ENCODE data around the gene PLXNA2. TPM values are rescaled to one million over a fixed set of nuclear protein-coding genes. Genes with fewer than 3 reads are reported as not detected.

PLXNA2 gene
- total RNA-seq, 1 donor from 2014 or later = 1.7 TPM

GRCh38 chr1:207987164-207987563 lies 257.0 kb downstream of the PLXNA2 start:
- H3K9ac ChIP-seq = no peak overlapping the region
- H3F3A ChIP-seq (ENCODE audit: low read depth) = no peaks in the 10 kb centered on the region
- no peaks in the 10 kb centered on the region for H3K36me3 Mint-ChIP-seq
- H3K4me3 ChIP-seq = no peak overlapping the region
- H3K4me3 Mint-ChIP-seq = no peak overlapping the region
- H3K4me1 ChIP-seq = no peaks in the 10 kb centered on the region
- H2AFZ ChIP-seq (replicated peaks) = no peak overlapping the region
- H3K27ac Mint-ChIP-seq = no peak overlapping the region
- no peaks in the 10 kb centered on the region for H3K79me2 ChIP-seq (ENCODE audit: low read depth)
- H3K36me3 ChIP-seq = no peaks in the 10 kb centered on the region
- peaks cover 3% of the 10 kb centered on the region for H3K9me3 Mint-ChIP-seq
- H3K27ac ChIP-seq = no peak overlapping the region
- no peak for TF ChIP-seq EZH2 (IDR thresholded peaks at IDR 0.05)
- no peak for TF ChIP-seq EZH2phosphoT487 (IDR thresholded peaks at IDR 0.05)
- no peak for TF ChIP-seq CTCF (IDR thresholded peaks at IDR 0.05)
- no peaks in the 10 kb centered on the region for H3K9me3 ChIP-seq (ENCODE audit: low read depth)
- no peaks in the 10 kb centered on the region for H3K27me3 Mint-ChIP-seq (ENCODE audit: insufficient read depth, low read depth)
- no peaks in the 10 kb centered on the region for H3K4me1 Mint-ChIP-seq
- H3K27me3 ChIP-seq = no peaks in the 10 kb centered on the region
- no peak for DNase-seq (ENCODE audit: low spot score)
- H3K4me2 ChIP-seq = no peak overlapping the region
- H4K20me1 ChIP-seq (ENCODE audit: low read depth) = no peaks in the 10 kb centered on the region

- H3K27ac Mint-ChIP-seq = no peak overlapping the region
- no peaks in the 10 kb centered on the region for H3K4me1 ChIP-seq
- no peak overlapping the region for H3K27ac ChIP-seq
- H3K4me3 ChIP-seq = no peak overlapping the region
- H4K20me1 ChIP-seq (ENCODE audit: low read depth) = no peaks in the 10 kb centered on the region
- H3K36me3 Mint-ChIP-seq = no peaks in the 10 kb centered on the region
- H2AFZ ChIP-seq (replicated peaks) = no peak overlapping the region
- H3K4me2 ChIP-seq = no peak overlapping the region
- no peaks in the 10 kb centered on the region for H3K27me3 ChIP-seq
- no peaks in the 10 kb centered on the region for H3K27me3 Mint-ChIP-seq (ENCODE audit: insufficient read depth, low read depth)
- H3K4me1 Mint-ChIP-seq = no peaks in the 10 kb centered on the region
- no peak overlapping the region for H3K9ac ChIP-seq
- no peaks in the 10 kb centered on the region for H3K36me3 ChIP-seq
- no peaks in the 10 kb centered on the region for H3K79me2 ChIP-seq (ENCODE audit: low read depth)
- TF ChIP-seq EZH2 (IDR thresholded peaks at IDR 0.05) (no peak), CTCF (IDR thresholded peaks at IDR 0.05) (no peak), EZH2phosphoT487 (IDR thresholded peaks at IDR 0.05) (no peak)
- no peak for DNase-seq (ENCODE audit: low spot score)
- H3K9me3 ChIP-seq (ENCODE audit: low read depth) = no peaks in the 10 kb centered on the region
- H3F3A ChIP-seq (ENCODE audit: low read depth) = no peaks in the 10 kb centered on the region
- H3K4me3 Mint-ChIP-seq = no peak overlapping the region
- peaks cover 3% of the 10 kb centered on the region for H3K9me3 Mint-ChIP-seq
Observed at GRCh38 chr1:207985996-207986395, 258.2 kb downstream of the PLXNA2 start.

- H3F3A ChIP-seq (ENCODE audit: low read depth) = no peaks in the 10 kb centered on the region
- no peaks in the 10 kb centered on the region for H3K79me2 ChIP-seq (ENCODE audit: low read depth)
- no peaks in the 10 kb centered on the region for H3K27me3 Mint-ChIP-seq (ENCODE audit: insufficient read depth, low read depth)
- H3K4me2 ChIP-seq = no peak overlapping the region
- no peaks in the 10 kb centered on the region for H3K36me3 ChIP-seq
- H3K36me3 Mint-ChIP-seq = no peaks in the 10 kb centered on the region
- peaks cover 2% of the 10 kb centered on the region for H3K27me3 ChIP-seq
- no peak overlapping the region for H3K4me3 Mint-ChIP-seq
- H2AFZ ChIP-seq (replicated peaks) = no peak overlapping the region
- no peak overlapping the region for H3K9ac ChIP-seq
- H3K4me1 ChIP-seq = no peaks in the 10 kb centered on the region
- no peaks in the 10 kb centered on the region for H3K9me3 Mint-ChIP-seq
- H3K27ac ChIP-seq = no peak overlapping the region
- no peak for DNase-seq (ENCODE audit: low spot score)
- TF ChIP-seq EZH2 (IDR thresholded peaks at IDR 0.05) (no peak), EZH2phosphoT487 (IDR thresholded peaks at IDR 0.05) (no peak), CTCF (IDR thresholded peaks at IDR 0.05) (no peak)
- no peaks in the 10 kb centered on the region for H3K9me3 ChIP-seq (ENCODE audit: low read depth)
- no peak overlapping the region for H3K27ac Mint-ChIP-seq
- no peak overlapping the region for H3K4me3 ChIP-seq
- no peaks in the 10 kb centered on the region for H4K20me1 ChIP-seq (ENCODE audit: low read depth)
- no peaks in the 10 kb centered on the region for H3K4me1 Mint-ChIP-seq
Observed at GRCh38 chr1:207984831-207985572, 259.2 kb downstream of the PLXNA2 start.
